SU-DHL-6 (cell line): ENCODE results near the gene FOLH1.
"Not testable (repeated sequence)": the region's sequence is repeated elsewhere in the genome, so short reads cannot be mapped to it uniquely, and the experiment has no call there.

Experiments used
- EZH2phosphoT487 ChIP-seq: fragments of 200-600 bp; sonication (generic), shearing (Covaris generic); conservative IDR thresholded peaks from 2 replicates; pipeline ENCODE4 v1.6.1; 2018; ENCODE audit warnings: mild to moderate bottlenecking, antibody characterized with exemption, low read length, moderate library complexity, mixed read lengths
- TF ChIP-seq, protein P1 (sequence below): fragments of 200-600 bp; sonication (generic); IDR thresholded peaks from one replicate; pipeline ENCODE4 v1.5.1; 2017; ENCODE audit warnings: antibody characterized with exemption, mild to moderate bottlenecking, low read length, moderate library complexity; ENCODE audit not compliant: insufficient read depth, poor library complexity, severe bottlenecking

GRCh38 chr11:49102356-49102755, 106.0 kb downstream of the FOLH1 start:
- TF ChIP-seq, protein P1, sequence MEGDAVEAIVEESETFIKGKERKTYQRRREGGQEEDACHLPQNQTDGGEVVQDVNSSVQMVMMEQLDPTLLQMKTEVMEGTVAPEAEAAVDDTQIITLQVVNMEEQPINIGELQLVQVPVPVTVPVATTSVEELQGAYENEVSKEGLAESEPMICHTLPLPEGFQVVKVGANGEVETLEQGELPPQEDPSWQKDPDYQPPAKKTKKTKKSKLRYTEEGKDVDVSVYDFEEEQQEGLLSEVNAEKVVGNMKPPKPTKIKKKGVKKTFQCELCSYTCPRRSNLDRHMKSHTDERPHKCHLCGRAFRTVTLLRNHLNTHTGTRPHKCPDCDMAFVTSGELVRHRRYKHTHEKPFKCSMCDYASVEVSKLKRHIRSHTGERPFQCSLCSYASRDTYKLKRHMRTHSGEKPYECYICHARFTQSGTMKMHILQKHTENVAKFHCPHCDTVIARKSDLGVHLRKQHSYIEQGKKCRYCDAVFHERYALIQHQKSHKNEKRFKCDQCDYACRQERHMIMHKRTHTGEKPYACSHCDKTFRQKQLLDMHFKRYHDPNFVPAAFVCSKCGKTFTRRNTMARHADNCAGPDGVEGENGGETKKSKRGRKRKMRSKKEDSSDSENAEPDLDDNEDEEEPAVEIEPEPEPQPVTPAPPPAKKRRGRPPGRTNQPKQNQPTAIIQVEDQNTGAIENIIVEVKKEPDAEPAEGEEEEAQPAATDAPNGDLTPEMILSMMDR = not testable (repeated sequence)
- not testable (repeated sequence) for TF ChIP-seq EZH2phosphoT487
